Stimulated activated CD4-positive, alpha-beta T cell treated with anti-CD3 and anti-CD28 coated beads, Interleukin-1b, Interleukin-23, amount 100 ng/mL, for 1 hour (primary cell): ENCODE data around the gene ORMDL2.
A peak's percentile ranks its signal among the peaks of the same experiment; 100 is the strongest.

Experiments used
- DNase-seq, 2 donors: peaks; one replicate each; pipeline ENCODE4 v3.0.0-alpha.2; 2020; ENCODE audit warnings: low read depth in 2 of 2

Gene ORMDL2

GRCh38 chr12:55817345-55818139 lies at the start of gene ORMDL2, which contains the start of gene SARNP:
ORMDL2 (plus strand) TSS chr12:55818041; CDS start chr12:55819000, 959 bp downstream.
SARNP (minus strand) TSS chr12:55817724; CDS start chr12:55817701, 23 bp downstream.
- peak; percentile 76 to 91 for DNase-seq

GRCh38 chr12:55771736-55772135 lies 46.1 kb upstream of the ORMDL2 start:
- no peak for DNase-seq

DNA sequence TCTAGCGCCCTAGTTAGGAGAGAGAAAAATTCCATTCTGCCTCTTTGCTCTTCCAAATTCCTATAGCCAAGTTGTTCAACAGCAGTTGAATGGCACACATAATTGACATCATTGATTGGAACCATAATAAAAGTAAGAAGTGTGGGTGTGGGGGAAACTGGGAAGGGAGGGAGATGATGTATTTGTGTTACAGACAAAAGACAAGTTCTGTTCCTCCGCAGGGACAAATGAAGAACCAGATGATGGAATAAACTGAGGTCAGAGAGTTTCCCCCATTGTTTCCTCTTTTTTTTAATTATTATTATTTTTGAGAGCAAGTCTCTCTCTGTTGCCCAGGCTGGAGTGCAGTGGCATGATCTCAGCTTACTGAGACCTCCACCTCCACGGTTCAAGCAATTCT lies 40.0 kb upstream of the ORMDL2 start:
- DNase-seq = no peak

- no peak for DNase-seq
Observed at GRCh38 chr12:55780685-55781084, 37.2 kb upstream of the ORMDL2 start.

DNA sequence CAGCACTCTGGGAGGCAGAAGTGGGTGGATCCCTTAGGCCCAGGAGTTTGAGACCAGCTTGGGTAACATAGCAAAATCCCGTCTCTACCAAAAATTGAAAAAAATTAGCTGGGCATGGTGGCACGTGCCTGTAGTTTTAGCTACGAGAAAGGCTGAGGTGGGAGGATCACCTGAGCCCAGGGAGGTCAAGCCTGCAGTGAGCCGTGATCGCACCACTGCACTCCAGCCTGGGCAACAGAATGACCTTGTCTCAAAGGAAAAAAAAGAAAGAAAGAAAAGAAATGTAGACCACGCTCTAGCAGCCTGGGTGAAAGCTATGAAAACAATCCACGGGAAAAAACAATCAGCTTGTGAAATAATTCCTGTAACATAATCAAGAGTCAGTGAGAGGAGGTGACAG lies 29.3 kb upstream of the ORMDL2 start:
- DNase-seq = no peak

DNA sequence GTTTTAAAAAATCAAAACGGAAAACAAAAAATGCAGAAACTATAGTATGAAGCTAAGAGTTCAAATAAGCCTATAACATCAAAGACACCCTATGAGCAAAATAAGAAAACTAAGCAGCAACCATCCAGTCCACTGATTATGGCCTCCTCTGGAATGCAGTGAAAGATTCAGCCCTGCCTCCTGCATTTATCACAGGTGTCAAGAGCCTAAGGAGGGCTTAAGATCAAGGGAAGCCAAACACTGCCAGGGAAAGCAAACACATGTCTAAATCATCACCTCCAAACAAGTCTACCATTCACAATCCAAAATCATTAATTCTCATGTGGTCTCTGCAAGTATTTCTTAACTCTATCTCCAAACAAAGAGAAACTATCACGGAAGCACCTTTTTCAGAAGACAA lies 28.7 kb upstream of the ORMDL2 start:
- DNase-seq = no peak

DNA sequence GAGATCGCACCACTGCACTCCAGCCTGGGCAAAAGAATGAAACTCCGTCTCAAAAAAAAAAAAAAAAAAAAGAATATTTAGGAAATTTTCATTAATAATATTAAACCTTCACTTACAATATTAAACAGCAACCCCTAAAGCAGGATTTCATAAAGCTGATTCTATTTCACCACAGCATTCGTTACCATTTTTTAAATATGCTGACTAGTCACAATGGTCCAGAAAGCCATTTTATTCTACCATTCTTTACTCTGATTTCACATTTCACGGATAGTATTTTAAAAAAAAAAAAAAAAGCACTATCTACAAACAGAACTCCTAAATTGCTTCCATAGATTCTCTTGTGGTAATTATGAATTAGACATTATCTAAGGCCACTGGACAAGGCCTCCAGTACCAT lies 27.9 kb upstream of the ORMDL2 start:
- DNase-seq = no peak

- DNase-seq = no peak
Observed at GRCh38 chr12:55795950-55796349, 21.9 kb upstream of the ORMDL2 start.

- DNase-seq = no peak
Observed at GRCh38 chr12:55797068-55797467, 20.8 kb upstream of the ORMDL2 start.

- DNase-seq = no peak
Observed at GRCh38 chr12:55797550-55797949, 20.3 kb upstream of the ORMDL2 start.

GRCh38 chr12:55806982-55807381 lies 10.9 kb upstream of the ORMDL2 start:
- DNase-seq = no peak

DNA sequence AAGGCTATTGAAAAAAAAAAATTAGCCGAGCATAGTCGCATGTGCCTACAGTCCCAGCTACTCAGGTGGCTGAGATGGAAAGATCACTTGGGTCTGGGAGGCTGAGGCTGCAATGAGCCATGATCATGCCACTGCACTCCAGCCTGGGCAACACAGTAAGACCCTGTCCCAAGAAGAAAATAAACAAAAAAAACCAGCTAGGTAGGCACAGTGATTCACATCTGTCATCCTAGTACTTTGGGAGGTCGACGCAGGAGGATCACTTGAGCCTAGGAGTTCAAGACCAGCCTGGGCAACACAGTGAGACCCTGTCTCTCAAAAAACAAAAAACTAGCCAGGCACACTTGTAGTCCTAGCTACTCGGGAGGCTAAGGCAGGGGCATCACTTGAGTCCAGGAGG lies 8.6 kb upstream of the ORMDL2 start:
- no peak for DNase-seq

DNA sequence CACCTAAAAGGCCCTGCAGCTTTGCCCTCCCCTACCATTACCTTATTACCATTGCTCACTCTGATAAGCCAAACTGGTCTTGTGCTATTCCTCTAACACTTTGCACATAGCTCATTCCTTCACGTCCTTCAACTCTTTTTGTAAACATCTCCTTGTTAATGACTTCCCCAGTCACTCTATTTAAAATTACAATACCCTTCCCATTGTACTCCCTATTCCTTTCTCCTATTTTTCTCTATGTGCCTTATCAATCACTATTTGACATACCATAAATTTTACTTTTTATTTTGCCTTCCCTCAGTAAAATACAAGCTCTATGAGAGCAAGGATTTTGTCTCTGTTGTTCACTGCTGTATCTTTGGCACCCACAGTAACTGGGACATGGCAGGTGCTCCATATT lies 5.8 kb upstream of the ORMDL2 start:
- DNase-seq = no peak

DNA sequence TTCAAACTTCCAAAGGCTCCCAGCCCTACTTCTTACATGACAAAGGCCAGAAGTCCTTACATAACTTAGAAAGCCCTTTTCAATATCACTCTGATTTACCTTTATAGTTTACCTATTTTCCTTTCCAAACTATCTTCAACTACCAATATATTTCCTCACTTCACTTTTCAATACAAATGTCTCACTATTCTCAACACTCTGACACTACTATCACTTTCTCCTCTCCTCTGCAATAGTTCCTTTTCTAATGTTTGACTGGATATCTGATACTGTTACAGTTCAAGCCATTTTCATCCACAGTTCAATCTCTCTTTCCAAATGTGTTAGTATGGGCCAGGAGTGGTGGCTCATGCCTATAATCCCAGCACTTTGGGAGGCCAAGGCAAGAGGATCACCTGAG lies 3.6 kb upstream of the ORMDL2 start:
- DNase-seq = no peak

- DNase-seq = no peak
Observed at GRCh38 chr12:55815473-55815872, 2.4 kb upstream of the ORMDL2 start.

DNA sequence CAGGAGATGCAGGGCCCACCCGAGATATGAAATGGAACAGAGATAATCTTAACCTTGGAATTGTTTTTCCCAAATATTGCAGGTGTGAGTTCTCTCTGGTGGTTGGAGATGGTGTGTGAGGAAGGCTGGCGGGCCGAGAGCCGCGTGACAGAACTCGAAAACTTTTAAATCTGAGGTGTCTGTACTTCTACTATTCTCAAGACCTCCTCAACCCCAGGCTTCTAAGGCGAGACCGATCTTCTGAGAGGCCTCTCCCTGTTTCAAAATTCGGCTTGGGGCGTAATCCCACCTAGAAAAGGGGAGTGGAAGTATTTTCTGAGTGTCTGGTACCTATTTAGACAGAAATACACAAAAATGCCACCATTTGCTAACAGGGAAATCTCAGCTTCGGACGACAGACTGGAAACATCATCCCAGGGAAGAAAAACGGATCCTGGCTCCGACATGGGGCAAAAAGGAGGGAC lies 928 bp upstream of the ORMDL2 start:
- DNase-seq = no peak

- DNase-seq = no peak
Observed at GRCh38 chr12:55818140-55818728, 393 bp downstream of the ORMDL2 start.

- no peak for DNase-seq
Observed at GRCh38 chr12:55818886-55819285, 1.0 kb downstream of the ORMDL2 start.

DNA sequence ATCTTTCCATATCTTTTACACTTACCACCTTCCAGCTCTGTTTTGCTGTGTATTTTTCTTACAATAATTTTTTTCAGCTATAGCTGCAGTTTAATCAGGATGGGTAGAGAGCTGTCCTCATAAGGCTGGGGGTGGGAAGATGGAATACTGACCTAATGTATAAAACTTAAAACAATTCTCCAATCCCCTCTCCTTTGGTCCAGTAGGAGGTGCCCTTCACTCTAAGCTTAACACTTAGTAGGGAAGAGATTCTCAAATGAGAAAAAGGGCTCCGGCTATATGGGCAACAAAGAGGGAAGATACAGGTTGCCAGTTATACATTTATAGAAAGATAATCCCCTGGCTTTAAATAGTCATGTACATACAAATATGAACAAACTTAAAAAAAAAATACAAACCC lies 2.8 kb downstream of the ORMDL2 start:
- DNase-seq = no peak

DNA sequence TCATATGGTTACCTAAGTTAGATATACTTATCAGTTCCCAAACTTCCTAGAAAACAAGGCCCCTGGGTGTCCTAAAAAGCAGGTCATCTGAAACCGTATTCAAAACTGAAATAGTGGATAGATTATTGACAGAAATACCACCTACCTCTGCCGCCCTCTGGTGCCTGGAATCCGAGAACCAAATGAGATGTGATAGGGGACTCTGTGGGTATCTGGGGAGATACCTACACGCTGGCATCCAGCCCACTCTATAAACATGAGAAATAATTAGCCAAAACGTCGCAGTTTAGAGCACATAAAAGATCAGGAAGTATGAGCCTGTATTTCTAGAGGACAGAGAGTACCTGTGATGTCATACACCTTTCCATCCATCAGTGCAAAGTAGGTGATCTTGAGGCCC lies 4.4 kb downstream of the ORMDL2 start:
- no peak for DNase-seq

- no peak for DNase-seq
Observed at GRCh38 chr12:55823419-55823818, 5.6 kb downstream of the ORMDL2 start.

GRCh38 chr12:55824726-55825125 lies 6.9 kb downstream of the ORMDL2 start:
- no peak for DNase-seq

GRCh38 chr12:55827806-55828205 lies 10.0 kb downstream of the ORMDL2 start:
- DNase-seq = no peak
